Adrenal gland (tissue), 5 donors: Measurements from ENCODE around the gene GPR152.

Experiments used
- POLR2A ChIP-seq, 2 donors: fragments of 450-650 bp; IDR thresholded peaks; one replicate each; pipeline ENCODE4 v1.6.1; 2017; ENCODE audit warnings: antibody characterized with exemption in 2 of 2, mild to moderate bottlenecking in 2 of 2, moderate library complexity in 1 of 2
- TF ChIP-seq, protein P1 (sequence below), 6 experiments: fragments of 450-650 bp in 4 of 6; fragments of 200-600 bp in 2 of 6; sonication (generic) in 1 of 6; IDR thresholded peaks; 1 replicate in 5 of 6; 2 replicates in 1 of 6; pipeline versions ENCODE4 v1.5.1 to v1.8.0; 2016 to 2021; ENCODE audit warnings: antibody characterized with exemption in 6 of 6, mild to moderate bottlenecking in 2 of 6, moderate library complexity in 1 of 6
- donor health status: DM: no; HTN: no; CAD: no.

DNA sequence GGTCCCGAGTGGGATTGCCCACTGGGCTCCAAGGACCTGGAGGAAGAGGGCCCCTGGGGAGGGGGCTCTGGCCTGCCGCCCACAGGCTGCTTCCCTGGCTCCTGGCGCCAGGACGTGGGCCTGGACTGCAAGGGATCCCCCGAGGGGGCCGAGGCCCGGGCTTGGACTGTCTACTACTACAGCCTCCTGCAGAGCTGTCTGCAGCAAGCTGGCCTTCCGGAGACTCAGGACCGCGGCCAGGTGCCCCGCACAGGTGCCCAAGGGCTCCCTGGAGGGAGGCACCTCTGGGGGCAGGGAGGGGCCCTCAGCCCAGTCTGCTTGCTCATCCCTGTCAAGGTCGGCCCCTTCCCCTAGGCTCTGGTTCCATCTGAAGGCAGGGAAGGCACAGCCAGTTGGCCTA, 35.1 kb downstream of the GPR152 start:
- TF ChIP-seq, protein P1, sequence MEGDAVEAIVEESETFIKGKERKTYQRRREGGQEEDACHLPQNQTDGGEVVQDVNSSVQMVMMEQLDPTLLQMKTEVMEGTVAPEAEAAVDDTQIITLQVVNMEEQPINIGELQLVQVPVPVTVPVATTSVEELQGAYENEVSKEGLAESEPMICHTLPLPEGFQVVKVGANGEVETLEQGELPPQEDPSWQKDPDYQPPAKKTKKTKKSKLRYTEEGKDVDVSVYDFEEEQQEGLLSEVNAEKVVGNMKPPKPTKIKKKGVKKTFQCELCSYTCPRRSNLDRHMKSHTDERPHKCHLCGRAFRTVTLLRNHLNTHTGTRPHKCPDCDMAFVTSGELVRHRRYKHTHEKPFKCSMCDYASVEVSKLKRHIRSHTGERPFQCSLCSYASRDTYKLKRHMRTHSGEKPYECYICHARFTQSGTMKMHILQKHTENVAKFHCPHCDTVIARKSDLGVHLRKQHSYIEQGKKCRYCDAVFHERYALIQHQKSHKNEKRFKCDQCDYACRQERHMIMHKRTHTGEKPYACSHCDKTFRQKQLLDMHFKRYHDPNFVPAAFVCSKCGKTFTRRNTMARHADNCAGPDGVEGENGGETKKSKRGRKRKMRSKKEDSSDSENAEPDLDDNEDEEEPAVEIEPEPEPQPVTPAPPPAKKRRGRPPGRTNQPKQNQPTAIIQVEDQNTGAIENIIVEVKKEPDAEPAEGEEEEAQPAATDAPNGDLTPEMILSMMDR (IDR thresholded peaks at IDR 0.05) = no peak
- TF ChIP-seq POLR2A (IDR thresholded peaks at IDR 0.05) = no peak
